Activated CD8-positive, alpha-beta memory T cell treated with anti-CD3 and anti-CD28 coated beads for 24 hours (primary cell): ENCODE data around the gene MZT2B.
"Not testable (repeated sequence)": the region's sequence is repeated elsewhere in the genome, so short reads cannot be mapped to it uniquely, and the experiment has no call there.

Experiments
- DNase-seq: peaks from one replicate; pipeline ENCODE4 v3.0.0-alpha.2; 2020

MZT2B gene

GRCh38 chr2:130220505-130220904 lies 38.4 kb downstream of the MZT2B start:
- not testable (repeated sequence) for DNase-seq

DNA sequence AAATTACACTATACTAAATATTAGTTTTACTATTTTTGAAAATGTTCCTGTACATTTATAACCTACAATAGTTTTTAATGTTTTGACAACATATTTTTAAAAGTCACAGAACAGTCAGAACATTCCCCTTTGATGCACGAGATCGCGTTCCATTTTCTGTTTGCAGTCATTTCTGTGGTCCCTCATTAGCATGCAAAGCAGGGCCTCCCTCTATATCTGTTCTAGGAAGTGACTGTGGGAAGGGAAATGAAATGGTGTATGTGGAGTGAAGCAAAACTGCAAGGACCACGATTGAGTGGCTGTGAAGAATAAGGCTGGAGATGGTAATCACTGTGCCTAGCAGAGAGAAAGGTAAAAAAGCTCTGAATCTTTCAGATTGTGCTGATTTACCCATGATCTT lies 40.5 kb downstream of the MZT2B start:
- not testable (repeated sequence) for DNase-seq

DNA sequence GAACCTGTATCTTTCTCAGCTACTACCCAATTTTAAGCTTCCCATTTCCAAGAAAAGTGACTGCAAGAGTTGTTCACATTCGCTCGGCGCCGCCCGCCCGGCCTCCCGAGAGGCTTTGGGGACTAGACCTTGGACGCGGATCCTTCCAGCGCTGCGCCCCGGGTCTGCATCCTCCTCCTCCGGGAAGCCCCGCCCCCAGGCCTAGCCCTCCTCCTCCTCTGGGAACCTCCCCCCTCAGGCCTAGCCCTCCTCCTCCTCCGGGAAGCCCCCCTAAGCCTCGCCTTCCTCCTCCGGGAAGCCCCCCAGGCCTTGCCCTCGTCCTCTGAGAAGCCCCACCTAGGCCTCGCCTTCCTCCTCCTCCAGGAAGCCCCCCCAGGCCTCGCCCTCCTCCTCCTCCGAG lies 45.9 kb downstream of the MZT2B start:
- DNase-seq, result not testable (repeated sequence)

DNA sequence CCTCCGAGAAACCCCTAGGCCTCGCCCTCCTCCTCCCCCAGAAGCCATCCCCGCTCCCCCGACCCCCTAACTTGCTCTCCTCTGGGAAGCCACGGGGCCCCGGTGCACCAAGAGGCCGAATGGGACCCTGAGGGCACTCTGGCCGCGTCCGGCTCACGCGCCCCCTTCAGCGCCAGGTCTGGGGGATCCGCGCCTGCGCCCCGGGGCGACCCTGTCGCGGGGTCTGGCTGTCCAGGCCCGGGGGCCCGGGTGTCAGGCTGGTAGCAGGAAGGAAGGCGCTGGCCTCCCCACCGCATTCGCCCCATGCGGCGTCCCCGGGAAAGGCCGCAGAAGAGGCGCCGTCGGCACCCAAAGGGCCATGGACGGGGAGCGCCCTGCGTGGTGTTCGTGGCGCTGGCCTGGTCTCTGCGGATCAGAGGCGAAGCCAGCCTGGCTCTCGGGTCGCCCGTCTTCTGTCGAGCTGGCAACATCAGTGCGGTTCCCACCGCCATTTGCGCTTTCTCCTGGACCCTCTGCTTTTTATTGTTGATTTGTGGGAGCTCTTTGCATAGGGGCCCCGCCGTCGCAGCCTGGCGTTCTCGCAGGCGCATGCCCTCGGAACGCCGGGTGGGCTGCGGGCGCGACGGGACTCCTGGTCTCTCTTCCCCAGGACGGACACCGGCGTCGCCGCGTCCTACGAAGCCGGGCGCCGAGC lies 46.6 kb downstream of the MZT2B start:
- DNase-seq, result not testable (repeated sequence)

GRCh38 chr2:130229161-130229510 lies 47.1 kb downstream of the MZT2B start:
- DNase-seq, result not testable (repeated sequence)

DNA sequence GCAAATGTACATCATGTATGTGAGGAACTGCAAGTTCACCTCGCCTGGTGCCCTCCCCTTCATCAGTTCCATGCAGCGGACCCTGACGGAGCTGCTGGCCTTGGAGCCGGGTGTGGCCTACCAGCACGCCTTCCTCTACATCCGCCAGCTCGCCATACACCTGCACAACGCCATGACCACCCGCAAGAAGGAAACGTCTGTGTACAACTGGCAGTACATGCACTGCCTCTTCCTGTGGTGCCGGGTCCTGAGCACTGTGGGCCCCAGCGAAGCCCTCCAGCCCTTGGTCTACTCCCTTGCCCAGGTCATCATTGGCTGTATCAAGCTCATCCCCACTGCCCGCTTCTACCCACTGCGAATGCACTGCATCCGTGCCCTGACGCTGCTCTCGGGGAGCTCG lies 48.3 kb downstream of the MZT2B start:
- not testable (repeated sequence) for DNase-seq

DNA sequence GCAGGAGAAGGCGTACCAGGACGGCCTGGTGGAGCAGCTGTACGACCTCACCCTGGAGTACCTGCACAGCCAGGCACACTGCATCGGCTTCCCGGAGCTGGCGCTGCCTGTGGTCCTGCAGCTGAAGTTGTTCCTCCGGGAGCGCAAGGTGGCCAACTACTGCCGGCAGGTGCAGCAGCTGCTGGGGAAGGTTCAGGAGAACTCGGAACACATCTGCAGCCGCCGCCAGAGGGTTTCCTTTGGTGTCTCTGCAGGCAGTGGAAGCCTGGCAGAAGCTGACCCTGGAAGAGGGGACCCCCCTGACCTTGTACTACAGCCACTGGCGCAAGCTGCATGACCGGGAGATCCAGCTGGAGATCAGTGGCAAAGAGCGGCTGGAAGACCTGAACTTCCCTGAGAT lies 48.8 kb downstream of the MZT2B start:
- DNase-seq, result not testable (repeated sequence)

DNA sequence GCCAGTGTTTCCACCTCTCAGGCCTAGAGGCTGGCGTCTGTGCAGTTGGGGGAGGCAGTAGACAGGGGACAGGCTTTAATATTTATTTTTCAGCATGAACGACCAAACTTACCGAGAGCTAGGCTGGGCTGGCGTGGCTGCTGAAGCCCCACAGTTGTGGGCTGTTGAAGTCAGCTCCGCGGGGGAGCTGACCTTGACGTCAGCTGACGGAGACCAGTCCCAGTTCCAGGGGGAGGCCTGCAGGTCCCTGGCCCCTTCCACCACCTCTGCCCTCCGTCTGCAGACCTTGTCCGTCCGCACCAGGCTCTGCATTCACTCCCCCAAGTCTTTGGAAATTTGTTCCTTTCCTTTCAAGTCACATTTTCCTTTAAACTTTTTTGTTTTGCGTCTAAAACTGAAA lies 49.6 kb downstream of the MZT2B start:
- no peak for DNase-seq

GRCh38 chr2:130233066-130233465 lies 51.0 kb downstream of the MZT2B start:
- DNase-seq, result not testable (repeated sequence)

- not testable (repeated sequence) for DNase-seq
Observed at GRCh38 chr2:130239581-130239980, 57.5 kb downstream of the MZT2B start.
